ENCODE data around the gene UNCX.
A peak's percentile ranks its signal among the peaks of the same experiment; 100 is the strongest.

The UNCX gene

DNA sequence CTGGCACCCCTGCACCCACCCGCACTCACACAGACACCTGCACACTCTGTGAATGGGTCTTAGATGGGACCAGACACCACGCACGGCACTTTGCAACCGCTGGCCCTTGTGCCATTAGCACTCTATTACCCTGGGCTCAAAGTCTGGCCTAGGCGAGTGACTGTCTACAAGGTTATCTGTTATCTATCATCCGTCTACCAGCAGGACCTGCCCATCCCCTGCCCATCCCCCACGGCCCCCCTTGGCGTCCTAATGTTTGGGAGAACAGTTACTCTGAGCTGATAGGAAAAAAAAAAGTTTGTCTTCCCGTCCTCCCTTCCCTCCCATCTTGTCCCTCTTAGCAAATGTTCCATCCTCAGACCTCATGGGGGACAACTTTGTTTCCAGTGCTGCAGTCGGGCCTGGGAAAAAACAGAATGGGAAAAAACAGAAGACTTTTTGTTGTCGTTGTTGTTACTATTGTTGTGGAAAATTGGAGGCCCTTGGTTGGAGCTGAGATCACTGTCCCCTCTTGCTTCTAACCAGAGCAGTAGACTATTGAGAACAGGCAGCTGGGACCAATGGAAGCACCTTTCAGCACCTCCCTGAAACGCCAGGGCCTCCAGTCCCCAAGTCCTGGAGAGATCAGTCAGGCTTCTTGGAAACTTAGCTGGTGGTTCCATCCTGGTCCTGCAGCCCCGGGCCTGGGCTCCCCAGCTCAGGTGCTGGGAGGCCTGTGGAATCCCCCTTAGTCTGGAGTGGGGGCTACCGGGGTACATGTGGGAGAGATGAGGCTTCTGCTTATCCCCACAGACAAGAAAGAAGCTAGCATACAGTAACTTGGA lies 12.2 kb downstream of the UNCX start:
- peak; percentile 51 for FAIRE-seq

DNA sequence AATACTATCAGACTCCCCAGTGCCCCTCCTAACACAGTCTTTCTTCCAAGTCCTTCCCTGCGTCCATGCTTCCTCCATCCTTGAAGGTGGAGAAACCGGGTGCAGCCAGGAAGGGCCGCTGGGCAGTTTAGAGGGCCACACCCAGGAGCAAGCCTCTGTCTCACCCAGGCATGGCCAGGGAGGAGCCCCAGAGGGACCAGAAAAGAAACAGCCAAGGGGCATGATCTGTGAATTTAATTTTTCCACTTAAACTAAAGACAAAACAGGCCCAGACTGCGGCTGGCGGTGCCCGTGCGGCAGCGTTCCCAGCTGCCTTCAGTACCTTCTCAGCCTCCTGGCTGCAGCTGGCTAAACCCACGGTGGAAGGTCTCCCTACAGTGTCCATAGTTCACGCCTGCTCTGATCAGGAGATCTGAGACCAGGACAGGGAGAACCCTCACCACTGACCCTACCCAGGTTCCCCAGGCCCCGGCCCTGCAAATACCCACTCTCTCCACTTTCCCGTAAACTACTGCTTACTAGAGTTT lies 12.9 kb downstream of the UNCX start:
- no peak for FAIRE-seq

GRCh38 chr7:1246160-1246870 lies 13.6 kb downstream of the UNCX start:
- FAIRE-seq: no peak

DNA sequence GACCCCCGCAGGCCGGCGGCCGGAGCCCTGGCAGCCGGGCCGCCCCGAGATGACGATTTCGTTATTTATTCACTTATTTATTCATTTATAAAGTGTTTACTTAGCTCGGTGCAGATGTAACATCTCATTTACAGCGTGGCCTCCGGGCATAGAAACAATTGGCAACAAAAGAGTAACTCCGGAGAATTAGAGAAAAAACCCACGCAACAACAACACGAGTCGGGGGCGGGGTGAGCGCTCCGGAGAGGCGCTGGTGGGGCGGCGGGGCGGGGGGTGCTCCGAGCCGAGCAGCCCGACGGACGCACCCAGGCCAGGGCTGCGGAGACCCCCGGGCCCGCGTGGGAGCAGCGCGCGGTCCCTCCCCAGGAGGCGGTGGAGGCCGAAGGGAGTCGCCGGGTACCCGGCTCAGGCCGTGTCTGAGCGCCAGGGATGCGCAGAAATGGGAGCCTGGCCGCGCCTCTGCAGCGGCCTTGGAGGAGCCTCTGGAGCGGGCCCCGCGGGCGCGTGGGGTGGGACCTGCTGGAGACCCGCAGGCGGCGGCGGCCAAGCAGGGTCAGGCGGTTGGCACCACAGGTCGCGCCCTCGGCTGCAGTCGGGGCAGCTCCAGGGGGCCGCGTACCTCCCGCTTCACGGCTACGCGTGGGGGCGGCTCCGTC lies 14.3 kb downstream of the UNCX start:
- no peak for FAIRE-seq

DNA sequence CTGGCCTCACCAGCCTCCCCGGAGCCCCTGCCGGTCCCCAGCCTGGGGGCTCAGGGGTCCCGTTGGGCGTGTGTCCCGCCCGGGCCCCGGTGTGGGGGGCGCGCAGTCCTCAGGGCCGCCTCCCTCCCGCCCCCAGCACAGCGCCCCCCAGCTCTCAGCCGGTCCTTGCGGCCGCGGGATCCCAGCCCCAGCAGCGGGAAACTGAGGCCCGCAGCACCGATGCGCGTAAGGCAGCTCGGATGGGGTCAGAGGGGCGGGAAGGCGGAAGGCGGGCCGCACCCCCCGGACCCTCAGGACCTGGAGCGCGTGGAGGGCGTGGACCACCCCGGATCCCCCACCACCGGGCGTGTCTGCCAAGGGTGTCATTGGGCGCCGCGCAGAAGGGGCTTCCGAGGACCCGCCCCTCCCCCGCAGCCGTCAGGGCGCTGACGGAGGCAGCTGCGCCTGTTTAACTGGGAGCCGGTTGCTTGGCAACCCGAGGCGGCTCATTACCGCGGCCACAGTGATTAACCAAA lies 14.9 kb downstream of the UNCX start:
- no peak for FAIRE-seq

DNA sequence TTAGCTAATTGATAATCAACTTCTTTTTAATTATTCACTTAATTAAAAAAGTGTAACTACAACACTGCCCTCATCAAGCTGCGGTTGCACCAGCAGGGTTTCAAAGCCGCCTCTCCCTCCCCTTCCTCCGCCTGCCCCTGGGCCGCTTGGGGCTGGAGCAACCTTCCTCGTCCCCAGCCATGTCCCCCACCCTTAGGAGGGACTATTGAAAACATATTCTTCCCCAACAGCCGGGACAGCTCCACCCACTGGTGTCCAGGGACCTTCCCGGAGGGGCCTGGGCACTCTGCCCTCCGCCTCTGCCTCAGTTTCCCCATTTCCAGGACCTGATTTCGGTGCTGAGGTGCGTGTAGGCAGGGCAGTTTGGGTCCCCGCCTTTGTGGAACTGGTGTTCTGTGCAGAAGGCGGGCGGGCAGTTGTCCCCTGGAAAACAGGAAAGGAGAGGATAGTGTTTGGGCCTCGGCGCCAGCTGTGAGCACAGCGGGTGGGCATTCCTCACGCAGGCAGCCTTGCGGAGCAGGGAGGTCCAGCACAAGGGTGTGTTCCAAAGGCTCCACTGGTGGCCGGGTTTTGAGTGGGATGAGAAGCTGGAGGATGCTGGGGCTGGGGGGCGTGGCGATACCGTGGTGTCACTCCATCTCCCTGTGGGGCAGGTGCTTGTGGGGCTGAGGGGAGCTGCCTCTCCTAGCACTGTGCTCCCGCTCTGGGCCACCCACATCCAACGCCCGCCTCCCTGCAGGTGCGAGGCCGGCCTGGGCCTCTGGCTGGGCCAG lies 15.7 kb downstream of the UNCX start:
- no peak for FAIRE-seq

- FAIRE-seq: no peak
Observed at GRCh38 chr7:1248916-1249581, 16.4 kb downstream of the UNCX start.

DNA sequence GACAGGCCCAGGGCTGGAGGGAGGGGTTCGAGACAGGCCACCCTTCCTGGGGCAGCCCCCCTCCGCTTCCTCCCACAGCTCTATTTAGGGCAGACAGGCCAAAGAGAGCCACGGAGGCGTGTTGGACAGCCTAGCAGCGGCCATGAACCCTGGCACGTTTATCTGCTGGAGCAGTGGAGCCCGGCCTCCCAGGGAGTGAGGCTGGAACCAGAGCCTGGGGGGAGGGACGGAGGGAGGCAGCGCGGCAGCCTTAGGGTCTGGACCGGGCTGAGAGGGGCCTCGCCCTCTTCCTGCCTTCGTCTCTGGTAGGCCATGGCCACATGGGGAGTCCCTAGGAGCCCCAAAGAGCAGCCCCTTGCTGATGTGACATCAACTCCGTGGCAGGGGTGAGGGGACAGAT lies 17.1 kb downstream of the UNCX start:
- FAIRE-seq: no peak

DNA sequence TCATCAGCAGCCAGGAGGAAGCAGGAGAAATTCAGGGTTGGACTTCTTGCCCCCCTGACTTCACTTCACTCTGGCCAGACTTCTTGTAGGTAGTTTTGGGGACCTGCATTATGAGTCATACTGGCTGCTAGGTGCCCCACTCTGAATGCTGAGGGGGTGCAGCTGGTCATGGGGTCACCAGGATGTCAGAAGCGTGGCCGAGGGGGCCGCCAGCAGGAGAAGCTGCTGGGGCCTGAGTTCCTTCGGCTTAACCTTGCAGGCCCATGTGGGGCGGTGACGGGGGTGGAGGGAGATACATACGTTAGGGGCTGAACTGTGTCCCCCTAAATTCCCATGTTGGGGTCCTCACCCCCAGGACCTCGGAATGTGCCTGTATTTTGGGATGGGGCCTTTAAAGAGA lies 18.2 kb downstream of the UNCX start:
- no peak for FAIRE-seq

DNA sequence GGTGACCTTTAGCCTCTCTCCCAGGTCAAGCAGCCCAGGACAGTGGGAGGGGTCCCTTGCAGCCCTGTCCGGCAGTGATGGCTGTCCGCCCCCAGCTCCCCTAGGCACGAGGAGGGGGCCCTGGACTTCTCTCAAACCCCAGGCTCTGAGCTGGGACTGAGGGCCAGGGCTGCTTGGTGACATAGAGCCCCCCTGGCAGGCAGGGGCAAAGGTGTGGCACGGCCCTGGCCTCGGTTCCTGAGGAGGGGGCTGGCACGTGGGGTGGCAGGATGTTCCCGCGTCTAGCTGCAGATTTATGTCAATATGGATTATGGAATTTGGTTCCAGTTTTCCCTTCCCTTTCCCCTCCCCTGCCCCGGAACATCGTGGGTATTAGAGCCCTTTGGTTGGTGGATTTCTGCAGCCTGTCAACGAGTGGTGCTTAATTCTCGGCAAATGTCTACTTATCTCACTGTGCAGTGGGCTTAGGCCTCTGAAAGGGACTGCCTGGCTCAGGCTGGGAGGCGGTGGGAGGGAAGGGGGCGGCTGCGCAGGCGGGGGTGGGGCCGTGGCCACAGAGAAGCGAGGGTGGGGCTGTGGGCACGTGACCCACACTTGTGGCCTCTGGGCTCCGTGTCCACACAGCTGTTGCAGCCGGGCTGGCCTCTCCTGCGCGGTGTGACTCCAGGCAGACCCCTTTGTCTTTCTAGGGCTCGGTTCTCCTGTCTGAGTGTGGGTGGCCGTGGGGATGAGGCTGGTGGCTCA lies 19.3 kb downstream of the UNCX start:
- FAIRE-seq: no peak

DNA sequence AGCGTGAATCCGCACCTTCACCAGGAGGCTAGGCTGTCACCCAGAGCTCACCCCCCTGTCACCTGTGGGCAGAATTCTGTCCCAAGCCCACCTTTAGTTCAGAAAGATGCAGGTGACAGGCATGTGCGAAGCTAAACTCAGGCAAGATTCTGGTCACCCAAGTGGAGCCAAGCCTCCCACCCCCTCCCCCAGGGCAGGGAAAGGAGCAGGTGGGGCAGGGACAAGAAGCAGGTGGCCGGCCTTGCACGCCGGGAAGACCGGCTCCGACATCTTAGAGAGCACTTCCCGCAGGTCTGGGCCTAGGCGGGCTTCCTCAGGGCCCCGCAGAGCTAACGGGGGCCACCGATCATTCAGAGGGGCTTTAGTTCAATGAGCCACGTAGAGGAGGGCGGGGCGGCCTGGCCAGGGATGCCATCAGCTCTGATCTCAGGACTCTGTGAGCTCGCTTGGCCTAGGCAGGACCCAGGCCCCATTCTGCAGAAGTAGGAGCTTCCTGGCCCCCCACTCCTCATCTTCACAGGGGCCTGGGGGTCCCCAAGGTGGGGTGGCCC lies 19.9 kb downstream of the UNCX start:
- FAIRE-seq: no peak

DNA sequence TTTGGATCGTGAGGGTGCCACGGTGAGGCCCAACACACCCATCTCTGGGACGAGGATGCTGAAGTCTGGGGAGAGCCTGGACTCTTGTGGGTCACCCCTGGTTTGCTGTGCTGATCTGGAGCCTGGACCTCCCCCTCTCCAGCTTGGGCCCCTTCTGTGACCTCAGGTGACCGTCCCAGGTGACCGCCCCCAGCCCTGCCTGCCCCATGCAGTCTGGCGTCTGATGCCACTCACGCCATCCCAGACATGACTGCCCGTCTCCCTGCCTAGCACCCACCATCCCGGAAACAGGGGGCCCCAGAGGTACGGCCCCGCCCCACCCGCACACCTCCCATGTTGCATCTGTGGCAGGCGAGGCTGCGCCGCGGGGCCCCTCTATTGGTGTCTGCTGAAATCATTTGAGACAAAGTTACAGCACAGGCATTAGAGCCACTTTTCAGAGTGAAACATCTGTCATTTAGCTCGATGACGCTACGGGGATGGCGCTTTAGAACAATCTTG lies 21.1 kb downstream of the UNCX start:
- no peak for FAIRE-seq

DNA sequence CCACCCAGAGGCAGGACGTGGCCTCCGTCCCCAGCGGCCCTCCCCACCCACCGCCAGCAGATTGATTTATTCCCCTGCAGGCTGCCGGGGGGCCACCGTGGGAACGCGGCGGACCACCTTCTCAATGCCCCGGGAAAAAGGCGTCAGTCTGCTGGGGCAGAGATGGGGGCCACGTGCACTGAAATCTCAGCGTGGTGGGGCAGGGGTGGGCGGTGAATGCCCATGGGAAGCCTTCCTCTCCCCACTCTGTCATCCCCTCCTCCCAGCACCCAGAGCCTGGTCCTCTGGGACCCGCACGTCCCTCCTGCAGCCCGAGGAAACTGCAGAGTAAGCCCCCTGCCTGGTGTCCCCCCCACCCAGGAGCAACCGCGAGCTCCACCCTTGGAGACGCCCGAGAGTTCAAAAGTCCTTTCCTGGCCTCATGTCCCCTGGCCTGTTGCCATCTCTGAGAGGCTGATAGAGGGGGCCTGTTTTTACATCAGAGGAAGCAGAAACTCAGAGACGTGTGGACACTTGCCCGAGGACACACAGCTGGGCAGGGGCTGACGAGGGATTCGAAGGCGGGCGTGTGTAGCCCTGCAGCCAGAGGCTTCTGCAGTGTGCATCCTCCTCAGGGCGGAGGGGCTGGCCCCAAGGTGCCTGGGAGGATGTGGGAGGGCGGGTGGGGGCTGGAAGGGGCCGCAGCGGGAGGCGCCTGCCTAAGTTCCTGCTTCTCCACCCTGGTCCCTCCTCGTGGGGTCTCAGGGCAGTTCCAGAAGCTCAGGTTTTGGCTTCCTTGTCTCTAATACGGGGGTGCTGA lies 21.8 kb downstream of the UNCX start:
- no peak for FAIRE-seq

DNA sequence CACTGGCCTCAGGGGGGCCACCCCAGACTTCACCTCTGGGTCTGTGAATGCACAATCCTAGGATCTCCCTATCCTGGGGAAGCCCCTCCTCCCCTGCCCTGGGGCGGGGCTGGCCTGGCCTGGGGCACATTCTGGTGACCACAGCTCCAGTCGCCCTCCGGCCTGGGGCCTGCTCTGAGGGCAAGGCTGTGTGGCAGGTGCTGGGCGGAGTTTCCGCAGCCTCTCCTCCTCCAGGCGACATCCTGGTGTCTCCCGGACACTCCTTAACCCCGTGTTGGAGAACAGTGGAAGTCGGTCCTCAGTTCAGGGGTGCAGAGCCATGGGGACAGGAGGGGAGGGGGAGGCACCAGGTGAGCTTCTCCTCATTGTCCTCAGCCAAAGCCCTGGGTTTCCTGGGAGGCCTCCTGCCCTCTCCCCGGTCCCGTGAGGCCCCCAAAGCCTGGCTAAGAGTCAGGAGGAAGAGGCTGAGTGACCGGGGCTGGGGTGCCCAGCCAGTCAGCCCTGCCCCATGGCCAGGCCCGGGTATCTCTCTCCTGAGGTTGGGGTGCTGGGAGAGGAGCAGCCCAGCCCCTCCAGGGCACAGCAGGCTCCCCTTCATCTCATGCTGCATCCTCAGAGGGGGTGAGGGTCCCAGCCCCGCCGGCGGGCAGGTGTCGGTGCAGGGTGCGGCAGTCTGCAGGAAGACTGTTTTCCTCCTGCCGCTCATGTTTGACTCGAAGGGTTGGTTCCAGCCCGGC lies 22.6 kb downstream of the UNCX start:
- no peak for FAIRE-seq

DNA sequence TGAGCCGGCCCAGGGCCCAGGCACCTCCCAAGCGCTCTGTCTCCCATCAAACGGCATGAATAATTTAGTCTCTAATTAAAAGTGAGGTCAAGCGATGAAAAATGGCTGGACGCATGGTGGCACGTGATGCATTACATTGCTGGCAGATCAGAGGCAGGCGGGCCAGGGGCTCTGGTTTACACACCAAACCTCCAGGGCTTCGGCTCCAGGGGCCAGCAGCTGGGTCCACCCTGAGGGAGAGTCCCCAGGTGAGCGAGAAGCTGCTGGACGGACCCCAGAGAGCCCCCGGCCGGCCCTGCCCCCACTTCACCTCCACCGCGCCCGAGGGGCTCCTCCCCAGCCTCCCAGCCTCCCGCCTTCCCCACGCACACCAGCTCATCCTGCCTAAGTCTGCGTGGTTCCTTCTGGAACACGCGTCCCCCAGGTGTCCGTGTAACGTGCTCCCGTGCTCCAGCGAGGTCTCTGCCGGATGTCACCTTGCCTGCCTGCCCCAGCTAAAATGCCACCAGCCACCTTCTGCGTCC lies 23.2 kb downstream of the UNCX start:
- FAIRE-seq: no peak

- FAIRE-seq: no peak
Observed at GRCh38 chr7:1256621-1257020, 23.9 kb downstream of the UNCX start.

- no peak for FAIRE-seq
Observed at GRCh38 chr7:1257221-1257620, 24.5 kb downstream of the UNCX start.

DNA sequence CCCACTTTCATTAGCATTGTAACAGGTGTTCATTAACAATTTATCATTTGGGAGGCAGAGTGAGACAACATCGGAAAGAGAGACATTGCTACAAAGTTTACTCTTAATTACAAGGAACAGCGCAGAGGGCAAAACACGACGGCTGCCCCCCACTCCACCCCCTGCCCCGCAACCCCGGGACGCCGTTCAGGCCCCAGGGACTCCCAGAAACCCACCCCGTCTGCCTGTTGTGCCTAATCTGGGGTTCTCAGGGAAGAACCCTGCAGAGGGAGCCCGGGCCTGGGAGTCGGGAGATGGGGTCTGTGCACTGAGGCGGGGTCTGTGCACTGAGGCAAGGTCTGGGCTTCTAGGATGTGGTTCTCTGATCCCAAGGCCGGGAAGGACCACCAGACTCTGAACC lies 25.2 kb downstream of the UNCX start:
- no peak for FAIRE-seq
